DND-41 (cell line): Measurements from ENCODE around the gene RABEPK.
A peak's percentile ranks its signal among the peaks of the same experiment; 100 is the strongest.

Source experiments
- ATAC-seq: fragments of 200-7000 bp; cut with Tn5 transposase; 3 replicates; pipeline ENCODE4 v1.9.1; 2021; ENCODE audit warnings: low read depth; ENCODE audit not compliant: insufficient read depth
- DNase-seq: peaks from one replicate; pipeline ENCODE4 v3.0.0-alpha.2; 2020
- H2AFZ ChIP-seq: 2 replicates; pipeline ENCODE4 v1.6.0; 2012; ENCODE audit warnings: low read depth, low read length
- H3K27ac ChIP-seq: 2 replicates; pipeline ENCODE4 v1.5.1; 2012; ENCODE audit warnings: low read length, inconsistent platforms
- H3K27me3 ChIP-seq: fragments of 200-600 bp; sonication (generic); 2 replicates; pipeline ENCODE4 v1.6.0; 2012; ENCODE audit warnings: low read length, mild to moderate bottlenecking, inconsistent platforms; ENCODE audit not compliant: insufficient read depth, poor library complexity
- H3K36me3 ChIP-seq: 2 replicates; pipeline ENCODE4 v1.5.1; 2012; ENCODE audit warnings: low read length, inconsistent platforms; ENCODE audit not compliant: insufficient read depth
- H3K4me1 ChIP-seq: 2 replicates; pipeline ENCODE4 v1.5.1; 2012; ENCODE audit warnings: mild to moderate bottlenecking, low read length; ENCODE audit not compliant: insufficient read depth
- H3K4me2 ChIP-seq: 2 replicates; pipeline ENCODE4 v1.6.0; 2012; ENCODE audit warnings: mild to moderate bottlenecking, moderate library complexity, low read length, inconsistent platforms; ENCODE audit not compliant: insufficient read depth
- H3K4me3 ChIP-seq, 2 experiments: fragments of 200-600 bp in 1 of 2; shearing (Covaris generic) in 1 of 2; 2 replicates each; pipeline ENCODE4 v1.5.1; 2012 to 2016; ENCODE audit warnings: inconsistent platforms in 2 of 2, low read length in 2 of 2, mild to moderate bottlenecking in 2 of 2, low read depth in 1 of 2, moderate library complexity in 1 of 2
- H3K79me2 ChIP-seq: 2 replicates; pipeline ENCODE4 v1.6.0; 2012; ENCODE audit warnings: low read length, inconsistent platforms; ENCODE audit not compliant: insufficient read depth
- H3K9ac ChIP-seq: 2 replicates; pipeline ENCODE4 v1.6.0; 2012; ENCODE audit warnings: low read depth, mild to moderate bottlenecking, inconsistent platforms, low read length, moderate library complexity
- H3K9me3 ChIP-seq: 2 replicates; pipeline ENCODE4 v1.5.1; 2012; ENCODE audit warnings: low read length, moderate library complexity, mild to moderate bottlenecking, inconsistent platforms; ENCODE audit not compliant: insufficient read depth, severe bottlenecking
- H4K20me1 ChIP-seq: 2 replicates; pipeline ENCODE4 v1.6.0; 2012; ENCODE audit warnings: low read length; ENCODE audit not compliant: insufficient read depth
- CTCF ChIP-seq: IDR thresholded peaks from 2 replicates; pipeline ENCODE4 v1.5.1; 2012; ENCODE audit warnings: borderline replicate concordance, low read length, moderate library complexity, mild to moderate bottlenecking; ENCODE audit not compliant: poor library complexity, severe bottlenecking; ENCODE audit errors: extremely low read depth
- EZH2 ChIP-seq: IDR thresholded peaks from 3 replicates; pipeline ENCODE4 v1.6.1; 2012; ENCODE audit warnings: borderline replicate concordance, low read depth, mild to moderate bottlenecking, moderate library complexity, low read length, inconsistent platforms; ENCODE audit not compliant: severe bottlenecking

RABEPK gene

GRCh38 chr9:125238127-125238914 is 38.0 kb downstream of the RABEPK start:
- TF ChIP-seq CTCF (no peak), EZH2 (no peak)
- Histone ChIP-seq H3K4me1 (peaks cover 45% of the 10 kb centered on the region), H3K36me3 (peaks cover 69% of the 10 kb centered on the region), H3K4me3 (peak overlapping the region in 1 of 2 experiments; percentile 100; a peak in 1 of 4 replicates), H4K20me1 (peaks cover 27% of the 10 kb centered on the region), H2AFZ (no peak overlapping the region), H3K79me2 (peaks cover 68% of the 10 kb centered on the region), H3K9me3 (no peaks in the 10 kb centered on the region), H3K9ac (peak overlapping the region; percentile 100), H3K27me3 (no peaks in the 10 kb centered on the region), H3K4me2 (peak overlapping the region; percentile 97), H3K27ac (no peak overlapping the region)
- DNase-seq (no peak), ATAC-seq (no peak)

- Histone ChIP-seq H2AFZ (no peak overlapping the region), H4K20me1 (peaks cover 27% of the 10 kb centered on the region), H3K79me2 (peaks cover 68% of the 10 kb centered on the region), H3K36me3 (peaks cover 64% of the 10 kb centered on the region), H3K27ac (no peak overlapping the region), H3K4me2 (peak overlapping the region; percentile 97), H3K4me1 (peaks cover 45% of the 10 kb centered on the region), H3K9ac (peak overlapping the region; percentile 100), H3K27me3 (no peaks in the 10 kb centered on the region), H3K4me3 (peak overlapping the region in 1 of 2 experiments; percentile 100; a peak in 2 of 4 replicates), H3K9me3 (no peaks in the 10 kb centered on the region)
- TF ChIP-seq EZH2, result no peak
- TF ChIP-seq CTCF, result no peak
- DNase-seq (no peak), ATAC-seq (no peak)
Observed at GRCh38 chr9:125238915-125239446, 38.6 kb downstream of the RABEPK start.

GRCh38 chr9:125239631-125240597 is 39.6 kb downstream of the RABEPK start:
- Histone ChIP-seq H3K9me3 (no peaks in the 10 kb centered on the region), H3K27me3 (no peaks in the 10 kb centered on the region), H3K9ac (peak overlapping the region; percentile 100), H4K20me1 (peaks cover 27% of the 10 kb centered on the region), H3K36me3 (peaks cover 58% of the 10 kb centered on the region), H3K4me2 (peak overlapping the region; percentile 97), H3K4me1 (peaks cover 45% of the 10 kb centered on the region), H3K27ac (peak overlapping the region; percentile 94), H3K79me2 (peaks cover 68% of the 10 kb centered on the region), H2AFZ (peak overlapping the region; percentile 76), H3K4me3 (peak overlapping the region; percentile 100)
- TF ChIP-seq CTCF, result no peak
- TF ChIP-seq EZH2, result no peak
- ATAC-seq (no peak), DNase-seq (no peak)
